HG03039 (cell line): ENCODE data around the gene FILIP1L.

Experiments
- ATAC-seq: cut with Tn5 transposase; IDR thresholded peaks from one replicate; pipeline ENCODE4 v1.9.1; 2021; ENCODE audit warnings: mild to moderate bottlenecking, moderate library complexity; ENCODE audit not compliant: unreplicated experiment

Gene FILIP1L

DNA sequence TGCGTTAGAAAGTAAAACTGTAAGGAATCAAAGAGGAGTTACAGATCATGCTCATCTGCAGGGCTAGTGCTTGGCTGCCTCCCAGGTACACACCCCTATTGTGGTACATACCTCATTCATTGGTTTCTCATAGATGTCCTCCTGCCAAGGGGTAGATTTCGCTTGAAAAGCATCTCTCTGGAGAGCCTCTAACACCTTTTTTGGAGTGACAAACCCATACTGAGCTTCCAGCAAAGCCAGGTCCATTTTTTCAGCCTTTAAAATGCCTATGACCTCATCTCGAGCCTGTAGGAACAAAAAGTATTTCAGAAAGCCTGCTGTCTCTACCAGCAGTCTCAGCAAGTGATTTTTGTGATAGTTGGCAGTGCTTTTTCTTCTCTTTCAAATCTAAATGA is 184.6 kb downstream of the FILIP1L start:
- no peak for ATAC-seq

DNA sequence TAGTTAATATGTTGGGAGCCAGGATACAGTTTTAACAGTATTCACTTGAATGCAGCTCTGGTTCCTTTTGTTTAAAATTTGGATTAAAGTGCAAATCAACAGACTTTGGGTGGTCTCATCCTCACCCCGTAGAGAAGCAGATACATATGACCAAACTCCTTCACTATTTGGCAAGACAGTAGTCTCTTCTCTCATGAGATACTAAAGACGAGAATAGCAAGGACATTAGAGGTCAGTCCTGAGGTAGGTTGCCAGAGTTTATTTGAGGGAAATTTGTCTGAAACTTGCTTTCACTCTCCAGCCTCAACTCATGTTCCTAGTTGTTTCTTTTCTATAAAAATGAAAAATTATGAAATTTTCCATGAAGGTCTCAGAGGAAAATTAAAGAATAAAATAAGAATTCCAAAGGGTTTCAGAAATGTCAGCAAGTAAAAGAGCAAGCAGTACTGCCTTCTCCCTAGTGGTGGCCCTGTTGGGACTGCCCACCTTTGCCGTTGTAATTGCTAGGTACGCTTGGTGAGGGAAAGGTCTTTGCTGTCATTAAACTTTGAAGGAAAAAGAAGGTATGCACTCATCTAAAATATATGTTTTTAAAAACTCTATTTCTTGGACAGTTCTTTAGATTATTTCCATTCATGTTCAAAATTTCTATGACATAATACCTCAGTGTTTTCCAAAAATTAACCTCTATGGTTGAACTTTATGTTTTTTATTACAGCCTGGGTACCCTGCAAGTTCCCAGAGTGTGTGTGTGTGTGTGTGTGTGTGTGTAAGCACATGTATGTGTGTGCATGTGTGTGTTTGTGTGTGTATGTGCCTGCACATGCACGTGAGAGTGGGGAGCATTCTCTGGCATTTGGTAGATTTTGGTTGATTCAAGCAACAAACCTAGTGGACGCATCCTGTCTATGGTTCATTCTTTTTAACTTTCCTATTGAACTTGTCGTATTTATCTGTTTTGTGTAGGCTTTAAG is 185.2 kb downstream of the FILIP1L start:
- no peak for ATAC-seq

DNA sequence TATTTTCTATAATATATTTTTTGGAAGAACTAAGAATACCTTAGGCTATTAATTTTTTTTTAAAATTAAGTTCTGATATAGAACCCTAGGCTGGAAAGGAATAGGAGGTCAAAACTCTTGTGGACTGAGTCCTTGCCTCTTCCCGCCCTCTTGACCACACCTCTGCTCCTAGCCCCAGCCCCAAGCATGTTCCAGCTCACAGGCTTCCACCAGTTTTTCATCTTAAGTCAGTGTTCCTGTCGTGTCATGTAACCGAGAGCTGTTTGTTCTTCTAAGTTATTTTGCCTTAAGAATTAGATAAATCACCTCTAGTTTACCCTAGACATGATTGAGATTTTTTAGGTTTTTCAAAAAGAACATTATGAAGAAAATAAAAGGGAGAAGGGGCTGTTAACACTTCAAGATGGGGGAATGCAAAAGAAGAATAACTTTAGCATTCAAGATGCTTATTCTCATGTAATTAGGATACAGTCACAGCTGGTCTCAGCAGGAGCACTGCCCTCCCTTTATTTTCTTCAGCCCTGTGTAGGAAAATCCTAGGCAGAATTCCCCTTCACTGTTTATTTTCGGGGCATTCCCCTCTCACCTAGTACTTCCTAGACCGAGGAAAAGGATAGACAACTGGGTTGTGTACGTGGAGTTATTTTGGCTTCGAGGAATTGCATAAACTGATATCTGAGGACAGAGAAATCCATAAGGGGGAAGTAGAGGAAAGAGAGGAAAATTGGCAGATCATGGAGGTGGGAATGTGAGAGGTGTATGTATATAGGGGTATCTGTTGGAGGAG is 186.4 kb downstream of the FILIP1L start:
- ATAC-seq: no peak

DNA sequence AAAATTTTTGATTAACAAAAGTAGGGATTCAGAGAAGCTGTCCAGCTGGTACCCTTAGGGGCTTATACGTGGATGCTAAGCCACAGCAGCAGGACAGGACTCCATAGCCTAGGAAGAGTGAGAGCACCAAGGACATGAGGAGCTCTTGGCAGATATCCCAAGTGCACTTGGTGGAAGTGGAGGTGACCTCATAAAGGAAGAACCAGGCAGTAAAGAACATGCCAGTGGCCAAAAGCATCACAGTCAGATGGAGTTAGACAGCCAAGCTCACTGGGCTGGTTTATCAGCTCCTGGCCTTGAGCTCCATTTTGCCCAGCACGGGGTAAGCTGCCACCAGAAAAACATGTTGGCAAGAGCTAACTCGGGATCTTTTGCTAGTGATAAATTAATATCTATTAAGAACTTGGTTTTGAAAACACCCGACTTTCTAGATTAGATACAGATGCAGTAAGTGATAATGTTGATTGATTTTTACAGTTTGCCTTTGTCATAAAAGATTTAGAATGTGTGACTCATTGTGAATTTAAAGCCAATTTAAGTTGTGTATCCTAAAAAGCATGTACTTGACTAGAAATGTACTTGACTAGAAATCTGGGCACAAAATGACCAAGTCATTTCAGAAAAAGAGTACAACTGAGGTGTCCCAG is 188.6 kb downstream of the FILIP1L start:
- ATAC-seq: no peak

GRCh38 chr3:99923873-99924272 is 190.4 kb downstream of the FILIP1L start:
- ATAC-seq: no peak

DNA sequence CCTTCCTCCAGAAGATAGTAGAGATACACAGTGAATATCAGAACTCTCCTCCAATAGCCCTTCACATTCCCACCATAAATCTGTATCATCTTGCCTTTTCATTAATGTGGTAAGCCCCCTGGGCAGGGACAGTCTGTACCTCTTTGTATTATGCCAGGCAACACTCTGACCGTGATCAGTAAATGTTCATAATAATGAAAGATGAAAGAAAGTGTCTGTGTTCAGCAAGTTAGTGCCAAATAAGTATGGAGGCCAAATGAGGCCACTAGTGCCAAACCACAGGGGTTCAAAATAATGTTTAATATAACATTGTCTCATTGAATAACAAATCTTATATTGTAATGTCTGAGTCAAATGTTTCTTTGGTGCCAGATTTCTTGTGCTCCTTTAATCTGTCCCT is 192.3 kb downstream of the FILIP1L start:
- no peak for ATAC-seq

DNA sequence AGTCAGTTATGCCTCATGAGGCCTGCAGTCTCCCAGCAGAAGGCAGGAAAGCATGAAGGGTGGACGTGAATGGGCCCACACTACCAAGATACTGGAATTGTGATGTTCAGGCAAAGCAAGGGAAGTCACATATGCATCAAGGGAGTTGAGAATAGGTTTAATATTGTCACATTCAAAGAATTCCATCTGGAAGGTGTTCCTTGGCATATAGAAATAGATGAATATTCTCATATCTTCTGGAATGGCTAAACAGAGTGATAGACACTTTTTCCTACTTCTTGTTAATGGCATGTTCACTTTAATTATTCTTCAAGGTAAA is 193.0 kb downstream of the FILIP1L start:
- ATAC-seq: no peak

- ATAC-seq: no peak
Measured at GRCh38 chr3:99920481-99921376, 193.6 kb downstream of the FILIP1L start.

DNA sequence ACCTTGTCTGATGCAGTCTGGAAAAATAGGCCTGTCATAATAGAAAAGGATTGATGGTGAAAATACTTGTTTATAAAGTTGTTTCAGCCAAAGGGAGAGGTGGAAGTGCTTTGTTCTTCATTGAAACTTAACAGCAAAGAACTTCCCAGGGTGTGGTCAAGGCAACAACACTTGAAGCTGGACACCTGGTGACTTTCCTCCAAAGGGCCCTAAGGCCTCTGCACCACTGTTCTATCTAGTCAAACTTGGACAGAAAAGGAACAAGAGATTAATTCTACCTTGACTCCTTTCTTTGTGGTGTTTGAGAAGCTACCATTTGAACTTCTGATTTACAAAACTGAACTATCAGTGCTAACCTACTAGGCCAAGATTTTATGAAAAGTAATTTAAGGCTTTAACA is 194.6 kb downstream of the FILIP1L start:
- no peak for ATAC-seq

- ATAC-seq: no peak
Measured at GRCh38 chr3:99918715-99919114, 195.6 kb downstream of the FILIP1L start.

DNA sequence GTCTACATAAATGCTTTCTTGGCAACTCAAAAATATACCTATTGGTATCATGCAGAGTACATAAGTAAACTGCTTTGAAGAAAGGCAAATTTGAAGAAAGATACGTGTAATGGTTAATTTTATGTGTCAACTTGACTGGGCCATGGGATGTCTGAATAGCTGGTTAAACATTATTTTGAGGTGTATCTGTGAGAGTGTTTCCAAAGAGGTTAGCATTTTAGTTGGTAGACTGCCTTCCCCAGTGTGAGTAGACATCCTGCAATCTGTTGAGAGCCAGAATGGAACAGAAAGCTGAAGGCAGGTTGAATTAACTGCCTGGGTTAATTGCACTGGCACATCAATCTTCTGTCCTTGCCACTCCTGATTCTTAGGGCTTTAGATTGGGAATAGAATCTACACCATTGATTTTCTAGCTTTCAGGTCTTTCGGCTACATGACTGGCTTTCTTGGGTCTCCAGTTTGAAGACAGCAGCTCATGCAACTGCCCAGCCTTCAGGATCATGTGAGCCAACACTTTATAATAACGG is 198.3 kb downstream of the FILIP1L start:
- ATAC-seq: no peak

- no peak for ATAC-seq
Measured at GRCh38 chr3:99911433-99911832, 202.9 kb downstream of the FILIP1L start.

DNA sequence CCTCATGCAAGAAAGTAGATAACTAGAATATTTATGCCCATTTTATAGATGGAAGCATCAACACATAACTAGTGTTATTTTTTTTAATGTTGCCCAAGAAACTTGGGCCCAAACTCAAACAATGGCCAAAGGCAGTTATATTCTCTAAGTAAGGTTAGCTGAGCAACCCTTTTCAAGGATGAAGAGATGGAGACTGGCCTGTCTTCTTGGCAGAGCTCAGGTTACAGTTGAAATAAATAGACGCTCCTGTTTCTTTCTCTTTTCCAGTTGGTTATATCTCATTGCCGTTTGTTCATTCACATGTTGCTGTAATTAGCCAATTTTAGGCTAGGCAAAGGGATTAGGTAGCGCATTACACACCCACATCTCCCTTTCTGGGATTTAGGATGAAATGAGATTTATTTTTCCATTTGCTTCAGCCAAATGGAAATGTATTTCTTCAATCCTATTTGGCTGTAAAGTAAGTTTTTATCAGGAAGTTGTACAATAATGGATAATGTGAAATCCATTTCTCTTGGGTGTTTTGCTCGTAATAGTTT is 203.5 kb downstream of the FILIP1L start:
- ATAC-seq: no peak

DNA sequence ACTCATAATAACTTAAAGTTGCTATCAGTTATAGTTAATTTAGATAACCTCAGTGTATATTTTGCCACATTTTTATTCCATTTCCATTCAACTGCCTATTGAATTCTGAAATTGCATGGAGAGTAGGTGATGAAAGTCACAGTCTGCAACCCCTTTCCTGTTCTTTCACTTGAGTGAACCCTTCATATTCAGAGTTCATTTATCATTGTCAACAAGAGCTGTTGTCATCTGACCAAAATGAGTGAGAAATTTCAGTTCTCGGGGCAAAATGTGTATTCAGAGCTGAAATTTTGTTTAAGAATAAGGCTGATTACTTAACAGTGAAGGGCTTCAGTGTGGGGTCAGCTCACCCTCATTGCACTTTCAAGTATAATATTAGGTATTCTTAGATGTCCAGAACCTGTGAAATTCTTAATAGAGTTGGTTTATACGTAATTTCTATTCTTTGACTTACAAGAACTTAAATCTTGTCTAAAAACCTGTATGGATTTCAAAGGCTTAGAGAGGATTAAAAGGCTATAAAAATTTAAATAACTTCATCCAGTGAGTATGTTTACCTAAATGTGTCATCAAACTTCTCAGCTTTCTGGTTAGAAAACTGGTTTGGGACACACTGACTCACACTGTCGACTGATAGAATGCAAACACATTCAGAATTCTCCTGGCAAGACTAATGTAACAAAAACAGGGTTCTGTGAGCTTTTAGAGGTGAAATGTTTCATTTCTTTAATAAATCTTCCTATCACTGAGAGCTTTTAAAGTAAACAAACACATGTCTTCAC is 204.4 kb downstream of the FILIP1L start:
- no peak for ATAC-seq

GRCh38 chr3:99907959-99908544 is 206.2 kb downstream of the FILIP1L start:
- no peak for ATAC-seq

DNA sequence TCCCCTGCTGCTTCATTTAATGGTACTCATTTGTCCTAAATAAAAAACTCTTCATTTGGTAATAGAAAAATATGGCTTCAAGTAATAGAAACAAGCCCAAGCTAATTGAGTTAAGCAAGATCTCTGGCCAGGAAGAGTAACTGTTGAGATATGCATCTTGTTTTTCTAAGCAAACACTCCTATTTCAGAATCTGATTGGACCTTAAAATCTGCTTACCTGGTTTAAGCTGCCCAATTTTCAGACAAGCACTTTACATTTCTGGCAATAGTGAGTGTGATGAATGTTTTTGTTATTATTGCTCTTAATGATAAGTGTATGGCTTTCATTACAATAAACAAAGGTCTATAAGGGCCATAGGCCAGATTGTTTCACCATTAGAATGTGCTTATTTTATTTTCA is 210.4 kb downstream of the FILIP1L start:
- ATAC-seq: no peak

DNA sequence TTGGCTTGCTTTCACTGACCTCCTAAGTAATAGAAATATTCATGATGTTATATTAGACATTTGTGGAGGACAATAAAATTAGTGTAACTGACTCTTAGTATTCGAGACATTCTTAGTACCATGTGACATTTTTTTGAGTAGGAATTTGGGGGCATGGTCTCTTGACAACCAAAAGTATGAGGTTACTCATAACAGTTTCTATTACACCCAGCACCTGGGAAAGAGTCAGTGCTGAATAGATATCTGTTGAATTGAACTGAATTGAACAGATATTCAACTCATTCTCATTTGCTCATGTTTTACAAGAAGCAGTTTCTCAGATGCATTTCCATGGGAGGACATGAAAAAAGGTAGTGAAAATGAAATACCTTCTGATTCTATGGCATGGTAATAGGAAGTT is 212.2 kb downstream of the FILIP1L start:
- ATAC-seq: no peak

DNA sequence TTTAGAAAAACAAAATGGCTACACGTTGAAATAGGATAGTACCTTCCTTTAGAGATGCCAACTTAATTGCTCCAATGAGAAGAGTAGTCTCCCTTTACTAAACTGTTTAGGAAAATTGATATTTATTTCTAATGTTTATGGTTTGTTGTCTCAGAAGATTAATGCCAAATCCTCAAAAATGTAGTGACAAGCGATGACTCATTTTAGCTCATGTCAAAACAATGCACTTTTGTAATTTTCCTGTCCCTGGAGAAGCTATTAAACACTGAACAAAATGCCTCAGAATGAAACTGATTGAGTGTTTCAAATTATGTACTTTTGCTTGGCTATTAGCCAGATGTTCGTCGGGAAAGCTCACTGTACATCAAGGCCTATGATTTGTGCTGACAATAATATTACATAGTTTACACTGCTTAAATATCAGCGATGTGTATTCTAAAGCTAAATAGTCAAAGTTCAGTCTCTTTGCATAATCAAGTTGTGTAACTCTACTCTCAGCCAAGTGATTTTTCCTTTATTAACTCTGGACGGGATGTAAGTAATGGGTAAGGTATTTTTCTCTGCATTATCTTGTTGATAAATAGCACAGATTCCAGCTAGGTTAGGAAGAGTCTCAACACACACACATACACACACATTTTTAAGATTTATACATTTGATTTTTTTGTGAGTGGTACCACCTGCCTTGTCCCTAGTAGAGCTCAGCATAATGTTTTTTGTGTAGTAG is 212.9 kb downstream of the FILIP1L start:
- ATAC-seq: no peak
